Colonic mucosa (tissue), 4 donors: ENCODE data around the gene ZNF608. TPM values are rescaled to one million over a fixed set of nuclear protein-coding genes. Genes with fewer than 3 reads are reported as not detected.

ENCODE experiments used
- DNase-seq: peaks from one replicate; pipeline ENCODE4 v3.0.0-alpha.2; 2020
- H3K27ac ChIP-seq: fragments of 200-600 bp; one replicate; pipeline ENCODE4 v1.8.0; 2021
- H3K27me3 ChIP-seq: fragments of 200-600 bp; one replicate; pipeline ENCODE4 v1.8.0; 2021
- H3K36me3 ChIP-seq: fragments of 200-600 bp; one replicate; pipeline ENCODE4 v1.8.0; 2021
- H3K4me1 ChIP-seq: fragments of 200-600 bp; one replicate; pipeline ENCODE4 v1.8.0; 2021; ENCODE audit warnings: mild to moderate bottlenecking
- H3K4me3 ChIP-seq: fragments of 200-600 bp; one replicate; pipeline ENCODE4 v1.8.0; 2021
- H3K9ac ChIP-seq, 2 donors: one replicate each; pipeline ENCODE4 v1.7.0; 2013; ENCODE audit warnings: control low read depth in 2 of 2, low read depth in 2 of 2, low read length in 2 of 2
- H3K9me3 ChIP-seq: fragments of 200-600 bp; one replicate; pipeline ENCODE4 v1.8.0; 2021
- intact Hi-C: fragments of 100-400 bp; cut with DNase I; formaldehyde crosslinking; loops from one replicate; pipeline ENCODE4 v1.14.1; 2022
- total RNA-seq, 2 donors: library from RNA; stranded (reverse); fragmentation: NEBNext Ultra II Directional in 1 of 2; extraction: Animal tissue kit (Norgen Biotek cat#: 25700) in 1 of 2; gene quantifications; one replicate each; pipeline ENCODE4 v1.2.1, GENCODE V29; 2021
- TF ChIP-seq, protein P1 (sequence below): fragments of 200-600 bp; IDR thresholded peaks from one replicate; pipeline ENCODE4 v1.8.0; 2022; ENCODE audit warnings: antibody characterized with exemption, mild to moderate bottlenecking
- donor health status: healthy.
- donor health status: DM: no; HTN: no; CAD: no.
- donor health status: DM: no; HTN: no; CAD: no.

ZNF608 gene
- total RNA-seq, 2 donors from 2014 or later = 14.6 to 20.0 TPM

DNA sequence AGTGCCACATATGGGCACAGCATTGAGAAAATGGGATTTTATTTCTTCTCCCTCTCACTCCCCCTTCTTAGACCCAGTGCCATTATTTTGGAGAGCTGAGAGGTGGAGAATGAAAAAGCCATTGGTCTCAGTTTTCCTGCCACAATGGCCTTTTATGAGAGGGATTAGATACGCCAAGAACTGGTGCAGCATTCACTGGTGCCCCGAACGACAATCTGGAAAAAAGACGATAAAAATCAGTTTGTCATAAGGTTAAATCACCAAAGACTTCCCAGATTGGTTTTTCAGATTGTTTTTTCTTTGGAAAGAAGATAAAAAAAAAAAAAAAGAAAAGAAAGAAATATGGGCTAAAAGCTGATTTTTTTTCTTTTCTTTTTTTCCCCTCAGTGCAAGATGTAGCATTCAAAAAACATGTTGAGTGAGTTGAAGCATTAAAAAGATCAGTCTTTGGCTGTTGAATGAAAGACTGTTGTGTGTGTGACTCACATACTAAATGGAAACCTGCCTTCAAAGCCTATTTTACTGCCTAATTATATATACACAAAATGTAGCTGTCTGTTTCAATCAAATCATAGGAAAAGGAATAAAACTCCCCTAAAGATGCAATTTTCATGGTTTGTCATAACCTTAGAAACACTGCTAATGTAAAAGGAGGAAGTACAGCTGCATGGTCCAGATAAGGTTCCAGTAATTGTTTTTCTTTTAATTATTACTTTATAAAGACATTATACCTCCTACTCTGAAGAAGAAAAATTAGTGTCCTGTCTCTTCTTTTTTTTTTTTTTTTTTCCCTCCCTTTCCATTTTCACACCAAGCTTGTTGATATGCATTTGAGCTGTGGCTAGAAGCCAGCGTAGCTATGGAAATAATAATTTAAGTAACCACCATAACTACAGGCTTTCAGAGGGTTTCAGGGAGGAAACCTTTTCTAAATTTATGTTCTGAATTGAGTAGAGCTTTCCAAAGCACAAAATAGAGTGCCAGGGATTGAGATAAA is 27.2 kb upstream of the ZNF608 start:
- TF ChIP-seq, protein P1, sequence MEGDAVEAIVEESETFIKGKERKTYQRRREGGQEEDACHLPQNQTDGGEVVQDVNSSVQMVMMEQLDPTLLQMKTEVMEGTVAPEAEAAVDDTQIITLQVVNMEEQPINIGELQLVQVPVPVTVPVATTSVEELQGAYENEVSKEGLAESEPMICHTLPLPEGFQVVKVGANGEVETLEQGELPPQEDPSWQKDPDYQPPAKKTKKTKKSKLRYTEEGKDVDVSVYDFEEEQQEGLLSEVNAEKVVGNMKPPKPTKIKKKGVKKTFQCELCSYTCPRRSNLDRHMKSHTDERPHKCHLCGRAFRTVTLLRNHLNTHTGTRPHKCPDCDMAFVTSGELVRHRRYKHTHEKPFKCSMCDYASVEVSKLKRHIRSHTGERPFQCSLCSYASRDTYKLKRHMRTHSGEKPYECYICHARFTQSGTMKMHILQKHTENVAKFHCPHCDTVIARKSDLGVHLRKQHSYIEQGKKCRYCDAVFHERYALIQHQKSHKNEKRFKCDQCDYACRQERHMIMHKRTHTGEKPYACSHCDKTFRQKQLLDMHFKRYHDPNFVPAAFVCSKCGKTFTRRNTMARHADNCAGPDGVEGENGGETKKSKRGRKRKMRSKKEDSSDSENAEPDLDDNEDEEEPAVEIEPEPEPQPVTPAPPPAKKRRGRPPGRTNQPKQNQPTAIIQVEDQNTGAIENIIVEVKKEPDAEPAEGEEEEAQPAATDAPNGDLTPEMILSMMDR = no peak
- no peak for DNase-seq
- no peak overlapping the region for H3K4me3 ChIP-seq
- H3K9me3 ChIP-seq = no peaks in the 10 kb centered on the region
- no peaks in the 10 kb centered on the region for H3K27me3 ChIP-seq
- intact Hi-C loops = no loop called here
- H3K36me3 ChIP-seq = no peaks in the 10 kb centered on the region
- no peak overlapping the region for H3K27ac ChIP-seq
- no peaks in the 10 kb centered on the region for H3K4me1 ChIP-seq
- H3K9ac ChIP-seq = no peak overlapping the region

DNA sequence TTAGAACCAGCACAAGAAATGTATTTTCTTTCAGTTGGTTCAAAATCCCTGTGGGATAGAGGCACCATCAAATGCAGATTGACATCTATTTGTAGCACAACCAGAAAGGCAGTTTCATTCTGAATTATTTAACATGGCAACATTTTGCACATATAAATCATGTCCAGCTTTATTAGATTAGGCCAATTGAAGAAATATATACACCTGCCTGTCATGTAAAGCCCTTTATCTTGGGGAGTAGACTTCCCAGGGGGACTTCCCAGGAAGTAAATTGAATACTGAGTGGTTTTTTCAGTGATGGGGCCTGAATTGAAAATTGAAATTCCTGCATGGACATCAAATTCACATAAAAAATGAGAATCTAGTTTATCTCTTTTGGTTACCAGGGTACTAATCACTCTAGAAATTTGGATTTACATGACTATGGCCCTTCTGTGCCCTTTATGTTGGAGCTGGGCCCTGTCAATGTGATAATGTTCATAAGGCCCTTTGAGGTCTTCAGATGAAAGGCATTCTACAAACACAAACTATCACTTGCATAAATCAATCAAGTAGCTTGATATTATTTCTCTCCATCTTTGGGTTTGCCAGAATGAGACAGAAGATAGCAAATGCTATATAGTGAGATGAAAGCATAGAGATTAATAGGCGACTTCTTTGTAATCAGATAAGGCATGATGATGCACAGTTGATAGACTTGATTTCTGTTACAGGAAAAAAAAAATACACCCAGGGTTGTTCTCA is 26.2 kb upstream of the ZNF608 start:
- intact Hi-C loops = no loop called here
- Histone ChIP-seq H3K27ac (no peak overlapping the region), H3K4me1 (no peaks in the 10 kb centered on the region), H3K9me3 (no peaks in the 10 kb centered on the region), H3K9ac (no peak overlapping the region), H3K27me3 (no peaks in the 10 kb centered on the region), H3K36me3 (no peaks in the 10 kb centered on the region), H3K4me3 (no peak overlapping the region)
- no peak for DNase-seq
- TF ChIP-seq, protein P1 = no peak

DNA sequence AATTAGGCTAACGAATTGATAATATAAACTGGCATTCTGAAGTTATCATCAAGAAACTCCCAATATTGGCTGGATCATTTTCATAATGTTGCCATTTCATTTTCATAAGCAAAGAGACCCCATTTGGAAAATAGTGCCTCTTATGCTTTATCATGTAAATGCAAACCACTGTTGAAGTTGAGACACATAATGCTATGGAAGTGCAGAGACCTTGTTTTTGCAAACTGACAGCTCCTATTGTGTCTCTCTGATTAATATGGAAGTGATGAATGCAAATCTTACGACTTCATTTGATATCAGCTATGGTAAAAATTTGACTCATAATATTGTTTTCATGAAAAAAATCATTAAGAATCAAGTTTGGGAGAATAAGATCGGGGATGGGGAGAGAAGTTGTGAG is 25.3 kb upstream of the ZNF608 start:
- Histone ChIP-seq H3K4me3 (no peak overlapping the region), H3K9ac (no peak overlapping the region), H3K36me3 (no peaks in the 10 kb centered on the region), H3K27me3 (no peaks in the 10 kb centered on the region), H3K9me3 (no peaks in the 10 kb centered on the region), H3K4me1 (no peaks in the 10 kb centered on the region), H3K27ac (no peak overlapping the region)
- TF ChIP-seq, protein P1 = no peak
- DNase-seq = no peak
- intact Hi-C loops = no loop called here

DNA sequence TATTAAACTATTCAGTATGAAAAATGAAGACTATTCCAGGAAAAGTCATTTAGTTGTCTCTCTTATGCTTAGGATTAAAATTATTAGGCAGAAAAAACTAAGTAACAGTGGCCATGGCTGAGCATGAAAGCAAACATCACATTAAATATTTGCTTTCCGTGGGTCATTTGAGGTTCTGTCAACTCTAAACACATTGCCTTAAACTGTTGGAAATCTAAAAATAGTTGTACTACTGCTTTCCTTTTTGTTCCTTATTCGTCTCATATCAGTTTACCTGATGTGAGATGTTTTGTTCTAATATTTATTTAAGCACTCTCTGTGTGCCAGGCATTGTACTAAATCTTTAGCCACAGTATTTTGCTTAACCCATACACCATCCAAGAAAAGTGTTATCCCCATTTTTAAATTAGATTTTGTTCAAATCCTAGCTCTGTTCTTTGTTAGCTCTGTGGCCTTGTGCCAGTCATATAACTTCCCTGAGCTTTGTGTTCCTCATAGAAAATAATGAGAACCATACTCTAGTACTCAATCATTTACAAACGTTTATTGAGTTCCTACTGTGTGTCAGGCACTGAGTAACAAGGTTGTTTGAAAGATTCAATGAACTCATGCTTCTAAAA is 18.7 kb upstream of the ZNF608 start:
- H3K9me3 ChIP-seq = no peaks in the 10 kb centered on the region
- no peak overlapping the region for H3K9ac ChIP-seq
- H3K36me3 ChIP-seq = no peaks in the 10 kb centered on the region
- intact Hi-C loops = no loop called here
- H3K27ac ChIP-seq = no peak overlapping the region
- no peak for DNase-seq
- no peaks in the 10 kb centered on the region for H3K27me3 ChIP-seq
- TF ChIP-seq, protein P1 = no peak
- no peaks in the 10 kb centered on the region for H3K4me1 ChIP-seq
- no peak overlapping the region for H3K4me3 ChIP-seq

DNA sequence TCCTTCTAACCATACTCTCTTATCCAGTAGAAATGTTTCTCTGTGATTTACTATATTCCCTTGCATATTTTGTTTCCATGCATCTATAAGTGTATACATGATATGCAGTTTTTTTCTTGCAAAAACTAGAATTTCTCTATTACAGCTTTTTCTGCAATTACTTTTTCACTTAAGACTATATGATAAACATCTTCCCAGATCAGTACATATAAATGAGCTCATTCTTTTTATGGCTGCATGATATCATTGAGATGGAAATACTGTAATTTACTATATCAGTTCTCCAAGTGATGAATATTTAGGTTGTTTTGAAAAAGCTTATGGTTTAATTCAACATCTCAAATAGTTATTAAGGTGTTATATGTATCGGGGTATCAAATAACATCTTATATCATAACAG is 18.1 kb upstream of the ZNF608 start:
- intact Hi-C loops = no loop called here
- DNase-seq = no peak
- Histone ChIP-seq H3K4me3 (no peak overlapping the region), H3K36me3 (no peaks in the 10 kb centered on the region), H3K4me1 (no peaks in the 10 kb centered on the region), H3K27ac (no peak overlapping the region), H3K27me3 (no peaks in the 10 kb centered on the region), H3K9ac (no peak overlapping the region), H3K9me3 (no peaks in the 10 kb centered on the region)
- TF ChIP-seq, protein P1 = no peak
